Suprapubic skin (tissue), 4 donors: ENCODE results near the gene HORMAD2.

ENCODE experiments used
- EP300 ChIP-seq: sonication (generic); formaldehyde crosslinking; IDR thresholded peaks from one replicate; pipeline ENCODE4 v1.6.1; 2017; ENCODE audit warnings: antibody characterized with exemption
- POLR2A ChIP-seq, 2 donors: fragments of 450-650 bp; IDR thresholded peaks; one replicate each; pipeline ENCODE4 v1.6.1; 2017; ENCODE audit warnings: antibody characterized with exemption in 2 of 2, mild to moderate bottlenecking in 2 of 2, moderate library complexity in 2 of 2
- POLR2AphosphoS5 ChIP-seq, 3 donors: sonication (generic); formaldehyde crosslinking; IDR thresholded peaks; one replicate each; pipeline ENCODE4 v1.6.1; 2017; ENCODE audit warnings: antibody characterized with exemption in 3 of 3
- TF ChIP-seq, protein P1 (sequence below), 2 donors: fragments of 200-600 bp in 1 of 2; fragments of 450-650 bp in 1 of 2; sonication (generic) in 1 of 2; IDR thresholded peaks; one replicate each; pipeline ENCODE4 v1.5.1; 2016 to 2019; ENCODE audit warnings: antibody characterized with exemption in 2 of 2, mild to moderate bottlenecking in 1 of 2, moderate library complexity in 1 of 2

DNA sequence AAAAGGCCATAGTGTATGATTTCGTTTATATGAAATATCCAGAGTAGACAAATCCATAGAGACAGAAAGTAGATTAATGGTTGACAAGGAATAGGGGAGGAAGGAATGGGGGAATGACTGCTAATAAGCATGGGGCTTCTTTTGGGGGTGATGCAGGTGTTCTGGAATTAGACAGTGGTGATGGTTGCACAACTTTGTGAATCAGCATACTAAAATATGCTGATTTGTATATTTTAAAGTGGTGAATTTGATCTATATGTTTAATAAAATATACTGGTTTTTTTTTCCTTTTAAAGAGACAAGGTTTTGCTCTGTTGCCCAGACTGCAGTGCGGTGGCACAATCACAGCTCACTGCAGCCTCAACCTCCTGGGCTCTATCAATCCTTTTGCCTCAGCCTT, 6.5 kb upstream of the HORMAD2 start:
- TF ChIP-seq, protein P1, sequence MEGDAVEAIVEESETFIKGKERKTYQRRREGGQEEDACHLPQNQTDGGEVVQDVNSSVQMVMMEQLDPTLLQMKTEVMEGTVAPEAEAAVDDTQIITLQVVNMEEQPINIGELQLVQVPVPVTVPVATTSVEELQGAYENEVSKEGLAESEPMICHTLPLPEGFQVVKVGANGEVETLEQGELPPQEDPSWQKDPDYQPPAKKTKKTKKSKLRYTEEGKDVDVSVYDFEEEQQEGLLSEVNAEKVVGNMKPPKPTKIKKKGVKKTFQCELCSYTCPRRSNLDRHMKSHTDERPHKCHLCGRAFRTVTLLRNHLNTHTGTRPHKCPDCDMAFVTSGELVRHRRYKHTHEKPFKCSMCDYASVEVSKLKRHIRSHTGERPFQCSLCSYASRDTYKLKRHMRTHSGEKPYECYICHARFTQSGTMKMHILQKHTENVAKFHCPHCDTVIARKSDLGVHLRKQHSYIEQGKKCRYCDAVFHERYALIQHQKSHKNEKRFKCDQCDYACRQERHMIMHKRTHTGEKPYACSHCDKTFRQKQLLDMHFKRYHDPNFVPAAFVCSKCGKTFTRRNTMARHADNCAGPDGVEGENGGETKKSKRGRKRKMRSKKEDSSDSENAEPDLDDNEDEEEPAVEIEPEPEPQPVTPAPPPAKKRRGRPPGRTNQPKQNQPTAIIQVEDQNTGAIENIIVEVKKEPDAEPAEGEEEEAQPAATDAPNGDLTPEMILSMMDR (IDR thresholded peaks at IDR 0.05): no peak
- TF ChIP-seq POLR2A (IDR thresholded peaks at IDR 0.05) (no peak), POLR2AphosphoS5 (IDR thresholded peaks at IDR 0.05) (no peak), EP300 (no peak)
